GM12878 (cell line): ENCODE results near the gene FKRP. TPM values are rescaled to one million over a fixed set of nuclear protein-coding genes. Genes with fewer than 3 reads are reported as not detected.

Source experiments
- CHD1 ChIP-seq: IDR thresholded peaks from 2 replicates; pipeline ENCODE4 v1.6.1; 2012; ENCODE audit warnings: low read depth, low read length, improper control_type of control experiment
- CREB1 ChIP-seq: IDR thresholded peaks from 2 replicates; pipeline ENCODE4 v1.6.1; 2012; ENCODE audit warnings: low read depth, mild to moderate bottlenecking, inconsistent platforms
- DPF2 ChIP-seq: fragments of 450-650 bp; IDR thresholded peaks from 2 replicates; pipeline ENCODE4 v1.6.1; 2017; ENCODE audit warnings: mild to moderate bottlenecking
- EGR1 ChIP-seq, 2 experiments: IDR thresholded peaks; 1 replicate in 1 of 2; 2 replicates in 1 of 2; pipeline ENCODE4 v1.6.1; 2011 to 2012; ENCODE audit warnings: low read depth in 2 of 2, low read length in 2 of 2, borderline replicate concordance in 1 of 2, mild to moderate bottlenecking in 1 of 2, moderate library complexity in 1 of 2
- GABPA ChIP-seq: IDR thresholded peaks from 2 replicates; pipeline ENCODE4 v1.6.1; 2014; ENCODE audit warnings: antibody characterized with exemption, low read depth, mild to moderate bottlenecking, inconsistent platforms
- GATAD2B ChIP-seq: fragments of 450-650 bp; conservative IDR thresholded peaks from 2 replicates; pipeline ENCODE4 v1.6.1; 2017; ENCODE audit warnings: low read depth, mild to moderate bottlenecking, moderate library complexity
- IRF4 ChIP-seq: IDR thresholded peaks from 2 replicates; pipeline ENCODE4 v1.6.1; 2011; ENCODE audit warnings: low read depth, low read length
- MEF2A ChIP-seq: IDR thresholded peaks from 2 replicates; pipeline ENCODE4 v1.6.1; 2011; ENCODE audit warnings: low read depth, mild to moderate bottlenecking, low read length, moderate library complexity; ENCODE audit not compliant: insufficient read depth
- MTA2 ChIP-seq: fragments of 450-650 bp; IDR thresholded peaks from 2 replicates; pipeline ENCODE4 v1.6.1; 2016; ENCODE audit warnings: low read depth, mild to moderate bottlenecking, moderate library complexity
- MXI1 ChIP-seq: fragments of 150-350 bp; IDR thresholded peaks from 2 replicates; pipeline ENCODE4 v1.6.1; 2011; ENCODE audit warnings: low read depth, mild to moderate bottlenecking, inconsistent platforms, low read length, improper control_type of control experiment
- RAD21 ChIP-seq: IDR thresholded peaks from 2 replicates; pipeline ENCODE4 v1.6.1; 2011; ENCODE audit warnings: mild to moderate bottlenecking, low read depth, low read length, moderate library complexity; ENCODE audit not compliant: insufficient read depth
- SPI1 ChIP-seq: IDR thresholded peaks from 2 replicates; pipeline ENCODE4 v1.6.1; 2011; ENCODE audit warnings: low read depth, mild to moderate bottlenecking, low read length, moderate library complexity, borderline replicate concordance; ENCODE audit not compliant: insufficient read depth
- SUZ12 ChIP-seq: fragments of 200-600 bp; sonication (generic); IDR thresholded peaks from one replicate; pipeline ENCODE4 v1.6.1; 2018; ENCODE audit warnings: antibody characterized with exemption, mild to moderate bottlenecking; ENCODE audit not compliant: unreplicated experiment
- TARDBP ChIP-seq: IDR thresholded peaks from 2 replicates; pipeline ENCODE4 v1.6.1; 2016; ENCODE audit warnings: borderline replicate concordance
- YBX1 ChIP-seq: fragments of 450-650 bp; IDR thresholded peaks from 2 replicates; pipeline ENCODE4 v1.6.1; 2016; ENCODE audit warnings: antibody characterized with exemption
- YY1 ChIP-seq: IDR thresholded peaks from 2 replicates; pipeline ENCODE4 v1.6.1; 2011; ENCODE audit warnings: low read depth, mild to moderate bottlenecking, low read length
- polyA plus RNA-seq, 11 experiments: library from polyadenylated mRNA; depleted of rRNA in 4 of 11; unstranded in 6 of 11; stranded (reverse) in 5 of 11; fragments of >200 nt; fragmentation: Nextera tagmentation in 4 of 11; fragmentation: Illumina TruSeq in 1 of 11; extraction: Ambion mirVana in 4 of 11; extraction: Trizol in 1 of 11; gene quantifications; 1 replicate in 1 of 11; 2 replicates in 10 of 11; pipeline versions ENCODE4 v1.2.1 to v1.2.3, GENCODE V29; 2011 to 2016; ENCODE audit warnings: inconsistent platforms in 2 of 11, missing spikeins in 2 of 11, low read depth in 1 of 11
- total RNA-seq, 4 experiments: library from RNA; depleted of rRNA in 3 of 4; stranded (reverse); fragments of >200 nt in 3 of 4; fragmentation: Illumina TruSeq in 1 of 4; extraction: Trizol in 1 of 4; gene quantifications; 2 replicates each; pipeline versions ENCODE4 v1.2.1 to v1.2.3, GENCODE V29; 2013 to 2021
- TF ChIP-seq, protein P1 (sequence below): IDR thresholded peaks from 2 replicates; pipeline ENCODE4 v1.6.1; 2012; ENCODE audit warnings: low read depth, low read length, improper control_type of control experiment
- TF ChIP-seq, protein P2 (sequence below): IDR thresholded peaks from 2 replicates; pipeline ENCODE4 v1.6.1; 2011; ENCODE audit warnings: borderline replicate concordance, low read depth, mild to moderate bottlenecking, moderate library complexity, low read length; ENCODE audit not compliant: insufficient read depth, poor library complexity, severe bottlenecking
- TF ChIP-seq, protein P3 (sequence below): fragments of 450-650 bp; IDR thresholded peaks from 2 replicates; pipeline ENCODE4 v1.6.1; 2016; ENCODE audit warnings: mild to moderate bottlenecking
- TF ChIP-seq, protein P4 (sequence below): fragments of 450-650 bp; IDR thresholded peaks from 2 replicates; pipeline ENCODE4 v1.6.1; 2016; ENCODE audit warnings: mild to moderate bottlenecking, moderate library complexity, borderline replicate concordance

The FKRP gene
- total and polyA plus RNA-seq, 10 of the 15 experiments (the other 5 are each of a cell fraction or from before 2014, with no cell fraction given), result 1.3 to 14.1 (median 7.8) TPM

- TF ChIP-seq, protein P1, sequence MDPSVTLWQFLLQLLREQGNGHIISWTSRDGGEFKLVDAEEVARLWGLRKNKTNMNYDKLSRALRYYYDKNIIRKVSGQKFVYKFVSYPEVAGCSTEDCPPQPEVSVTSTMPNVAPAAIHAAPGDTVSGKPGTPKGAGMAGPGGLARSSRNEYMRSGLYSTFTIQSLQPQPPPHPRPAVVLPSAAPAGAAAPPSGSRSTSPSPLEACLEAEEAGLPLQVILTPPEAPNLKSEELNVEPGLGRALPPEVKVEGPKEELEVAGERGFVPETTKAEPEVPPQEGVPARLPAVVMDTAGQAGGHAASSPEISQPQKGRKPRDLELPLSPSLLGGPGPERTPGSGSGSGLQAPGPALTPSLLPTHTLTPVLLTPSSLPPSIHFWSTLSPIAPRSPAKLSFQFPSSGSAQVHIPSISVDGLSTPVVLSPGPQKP, result peak; percentile 61; the same call in 1 of the 2 replicates
- TF ChIP-seq GABPA (peak; percentile 80; the same call in 1 of the 2 replicates), IRF4 (0 out of 2 replicates have a peak, but pooled peaks have one; percentile 8), EGR1 (IDR thresholded peaks at IDR 0.05; ENCODE audit: borderline replicate concordance in 1 of 2, low read depth in 2 of 2, low read length in 2 of 2) (peak in 1 of 2 experiments; percentile 45; a peak in 1 of 3 replicates), SPI1 (peak; percentile 65), MTA2 (0 out of 2 replicates have a peak, but pooled peaks have one; percentile 30), TARDBP (no peak), SUZ12 (no peak), DPF2 (peak; percentile 35; the same call in 1 of the 2 replicates), CHD1 (no peak), YY1 (peak; percentile 31; the same call in 1 of the 2 replicates), MXI1 (peak; percentile 78; the same call in 1 of the 2 replicates), YBX1 (no peak), RAD21 (no peak), MEF2A (0 out of 2 replicates have a peak, but pooled peaks have one; percentile 23), GATAD2B (0 out of 2 replicates have a peak, but pooled peaks have one; percentile 24), CREB1 (peak; percentile 66; the same call in 1 of the 2 replicates)
- TF ChIP-seq, protein P2, sequence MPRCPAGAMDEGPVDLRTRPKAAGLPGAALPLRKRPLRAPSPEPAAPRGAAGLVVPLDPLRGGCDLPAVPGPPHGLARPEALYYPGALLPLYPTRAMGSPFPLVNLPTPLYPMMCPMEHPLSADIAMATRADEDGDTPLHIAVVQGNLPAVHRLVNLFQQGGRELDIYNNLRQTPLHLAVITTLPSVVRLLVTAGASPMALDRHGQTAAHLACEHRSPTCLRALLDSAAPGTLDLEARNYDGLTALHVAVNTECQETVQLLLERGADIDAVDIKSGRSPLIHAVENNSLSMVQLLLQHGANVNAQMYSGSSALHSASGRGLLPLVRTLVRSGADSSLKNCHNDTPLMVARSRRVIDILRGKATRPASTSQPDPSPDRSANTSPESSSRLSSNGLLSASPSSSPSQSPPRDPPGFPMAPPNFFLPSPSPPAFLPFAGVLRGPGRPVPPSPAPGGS, result peak; percentile 67
- TF ChIP-seq, protein P3, sequence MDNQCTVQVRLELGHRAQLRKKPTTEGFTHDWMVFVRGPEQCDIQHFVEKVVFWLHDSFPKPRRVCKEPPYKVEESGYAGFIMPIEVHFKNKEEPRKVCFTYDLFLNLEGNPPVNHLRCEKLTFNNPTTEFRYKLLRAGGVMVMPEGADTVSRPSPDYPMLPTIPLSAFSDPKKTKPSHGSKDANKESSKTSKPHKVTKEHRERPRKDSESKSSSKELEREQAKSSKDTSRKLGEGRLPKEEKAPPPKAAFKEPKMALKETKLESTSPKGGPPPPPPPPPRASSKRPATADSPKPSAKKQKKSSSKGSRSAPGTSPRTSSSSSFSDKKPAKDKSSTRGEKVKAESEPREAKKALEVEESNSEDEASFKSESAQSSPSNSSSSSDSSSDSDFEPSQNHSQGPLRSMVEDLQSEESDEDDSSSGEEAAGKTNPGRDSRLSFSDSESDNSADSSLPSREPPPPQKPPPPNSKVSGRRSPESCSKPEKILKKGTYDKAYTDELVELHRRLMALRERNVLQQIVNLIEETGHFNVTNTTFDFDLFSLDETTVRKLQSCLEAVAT, result peak; percentile 59; the same call in 1 of the 2 replicates
- TF ChIP-seq, protein P4, sequence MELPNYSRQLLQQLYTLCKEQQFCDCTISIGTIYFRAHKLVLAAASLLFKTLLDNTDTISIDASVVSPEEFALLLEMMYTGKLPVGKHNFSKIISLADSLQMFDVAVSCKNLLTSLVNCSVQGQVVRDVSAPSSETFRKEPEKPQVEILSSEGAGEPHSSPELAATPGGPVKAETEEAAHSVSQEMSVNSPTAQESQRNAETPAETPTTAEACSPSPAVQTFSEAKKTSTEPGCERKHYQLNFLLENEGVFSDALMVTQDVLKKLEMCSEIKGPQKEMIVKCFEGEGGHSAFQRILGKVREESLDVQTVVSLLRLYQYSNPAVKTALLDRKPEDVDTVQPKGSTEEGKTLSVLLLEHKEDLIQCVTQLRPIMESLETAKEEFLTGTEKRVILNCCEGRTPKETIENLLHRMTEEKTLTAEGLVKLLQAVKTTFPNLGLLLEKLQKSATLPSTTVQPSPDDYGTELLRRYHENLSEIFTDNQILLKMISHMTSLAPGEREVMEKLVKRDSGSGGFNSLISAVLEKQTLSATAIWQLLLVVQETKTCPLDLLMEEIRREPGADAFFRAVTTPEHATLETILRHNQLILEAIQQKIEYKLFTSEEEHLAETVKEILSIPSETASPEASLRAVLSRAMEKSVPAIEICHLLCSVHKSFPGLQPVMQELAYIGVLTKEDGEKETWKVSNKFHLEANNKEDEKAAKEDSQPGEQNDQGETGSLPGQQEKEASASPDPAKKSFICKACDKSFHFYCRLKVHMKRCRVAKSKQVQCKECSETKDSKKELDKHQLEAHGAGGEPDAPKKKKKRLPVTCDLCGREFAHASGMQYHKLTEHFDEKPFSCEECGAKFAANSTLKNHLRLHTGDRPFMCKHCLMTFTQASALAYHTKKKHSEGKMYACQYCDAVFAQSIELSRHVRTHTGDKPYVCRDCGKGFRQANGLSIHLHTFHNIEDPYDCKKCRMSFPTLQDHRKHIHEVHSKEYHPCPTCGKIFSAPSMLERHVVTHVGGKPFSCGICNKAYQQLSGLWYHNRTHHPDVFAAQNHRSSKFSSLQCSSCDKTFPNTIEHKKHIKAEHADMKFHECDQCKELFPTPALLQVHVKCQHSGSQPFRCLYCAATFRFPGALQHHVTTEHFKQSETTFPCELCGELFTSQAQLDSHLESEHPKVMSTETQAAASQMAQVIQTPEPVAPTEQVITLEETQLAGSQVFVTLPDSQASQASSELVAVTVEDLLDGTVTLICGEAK, result peak; percentile 71; the same call in 1 of the 2 replicates
Measured at GRCh38 chr19:46718157-46718933, 27.5 kb upstream of the FKRP start (continued).
